NB4 (cell line): ENCODE measurements around the gene PCDHA10.
"Not testable (repeated sequence)": the region's sequence is repeated elsewhere in the genome, so short reads cannot be mapped to it uniquely, and the experiment has no call there.

ENCODE experiments used
- DNase-seq: peaks from one replicate; pipeline ENCODE4 v3.0.0; 2010; ENCODE audit warnings: low read depth
- H3K4me3 ChIP-seq: one replicate; pipeline ENCODE4 v1.5.1; 2011; ENCODE audit warnings: mild to moderate bottlenecking, low read depth, low read length, moderate library complexity
- CTCF ChIP-seq: IDR thresholded peaks from one replicate; pipeline ENCODE4 v1.5.1; 2012; ENCODE audit warnings: low read depth, low read length
- MAX ChIP-seq: IDR thresholded peaks from 2 replicates; pipeline ENCODE4 v1.6.1; 2011; ENCODE audit warnings: low read depth, low read length
- MYC ChIP-seq: IDR thresholded peaks from 2 replicates; pipeline ENCODE4 v1.6.1; 2011; ENCODE audit warnings: low read depth, low read length
- POLR2A ChIP-seq: IDR thresholded peaks from 2 replicates; pipeline ENCODE4 v1.6.1; 2011; ENCODE audit warnings: mild to moderate bottlenecking; ENCODE audit not compliant: insufficient read length; ENCODE audit errors: extremely low read depth

Gene PCDHA10

GRCh38 chr5:140870221-140871201 lies 14.8 kb downstream of the PCDHA10 start:
- TF ChIP-seq CTCF: no peak
- no peak for TF ChIP-seq MYC
- TF ChIP-seq POLR2A: no peak
- TF ChIP-seq MAX: no peak
- no peak overlapping the region for H3K4me3 ChIP-seq
- no peak for DNase-seq

- TF ChIP-seq MYC: no peak
- TF ChIP-seq CTCF: peak; percentile 36
- DNase-seq: no peak
- H3K4me3 ChIP-seq: no peak within 1 kb of the TSS
Observed at GRCh38 chr5:140875085-140876065, 19.7 kb downstream of the PCDHA10 start, which contains the start of gene PCDHA12. Gene PCDHA12, plus strand, starts transcription at chr5:140875308. Its CDS starts 165 bp downstream, at chr5:140875473.

- H3K4me3 ChIP-seq, DNase-seq: not testable (repeated sequence)
Observed at GRCh38 chr5:140876541-140877261, 21.0 kb downstream of the PCDHA10 start.

GRCh38 chr5:140877262-140877581 lies 21.5 kb downstream of the PCDHA10 start:
- H3K4me3 ChIP-seq: no peak overlapping the region
- DNase-seq: no peak
- TF ChIP-seq CTCF: no peak
- TF ChIP-seq MAX: no peak
- no peak for TF ChIP-seq POLR2A
- no peak for TF ChIP-seq MYC

- DNase-seq: no peak
- H3K4me3 ChIP-seq: no peak within 1 kb of the TSS
- TF ChIP-seq MAX: no peak
- TF ChIP-seq MYC: no peak
- TF ChIP-seq CTCF: no peak
- no peak for TF ChIP-seq POLR2A
Observed at GRCh38 chr5:140881889-140882590, 26.3 kb downstream of the PCDHA10 start, which contains the start of gene PCDHA13. Gene PCDHA13, plus strand, starts transcription at chr5:140882124. Its CDS starts 145 bp downstream, at chr5:140882269.
